Raji (cell line): ENCODE measurements around the gene PALLD.

Source experiments
- POLR2A ChIP-seq: IDR thresholded peaks from 2 replicates; pipeline ENCODE4 v1.6.1; 2011; ENCODE audit warnings: low read depth, low read length, control low read depth; ENCODE audit not compliant: insufficient read depth

The PALLD gene

GRCh38 chr4:168932138-168932537 lies 435.3 kb downstream of the PALLD start:
- TF ChIP-seq POLR2A: no peak

GRCh38 chr4:168933423-168933822 lies 436.6 kb downstream of the PALLD start:
- TF ChIP-seq POLR2A: no peak

GRCh38 chr4:168942985-168943384 lies 446.1 kb downstream of the PALLD start:
- no peak for TF ChIP-seq POLR2A

GRCh38 chr4:168945291-168945690 lies 448.4 kb downstream of the PALLD start:
- TF ChIP-seq POLR2A: no peak

- TF ChIP-seq POLR2A: no peak
These were observed 458.8 kb downstream of the PALLD start for GRCh38 chr4:168955674-168956073.

- TF ChIP-seq POLR2A: no peak
These were observed 463.9 kb downstream of the PALLD start for GRCh38 chr4:168960716-168961115.

GRCh38 chr4:168972596-168972995 lies 475.7 kb downstream of the PALLD start:
- no peak for TF ChIP-seq POLR2A
